DMS79 treated with DMSO at 0.1 percent for 48 hours (cell line): ENCODE measurements around the gene KIF15.

Experiments
- DNase-seq: peaks from one replicate; lab custom pipeline; 2025; lab: John Stamatoyannopoulos, UW

KIF15 gene

DNA sequence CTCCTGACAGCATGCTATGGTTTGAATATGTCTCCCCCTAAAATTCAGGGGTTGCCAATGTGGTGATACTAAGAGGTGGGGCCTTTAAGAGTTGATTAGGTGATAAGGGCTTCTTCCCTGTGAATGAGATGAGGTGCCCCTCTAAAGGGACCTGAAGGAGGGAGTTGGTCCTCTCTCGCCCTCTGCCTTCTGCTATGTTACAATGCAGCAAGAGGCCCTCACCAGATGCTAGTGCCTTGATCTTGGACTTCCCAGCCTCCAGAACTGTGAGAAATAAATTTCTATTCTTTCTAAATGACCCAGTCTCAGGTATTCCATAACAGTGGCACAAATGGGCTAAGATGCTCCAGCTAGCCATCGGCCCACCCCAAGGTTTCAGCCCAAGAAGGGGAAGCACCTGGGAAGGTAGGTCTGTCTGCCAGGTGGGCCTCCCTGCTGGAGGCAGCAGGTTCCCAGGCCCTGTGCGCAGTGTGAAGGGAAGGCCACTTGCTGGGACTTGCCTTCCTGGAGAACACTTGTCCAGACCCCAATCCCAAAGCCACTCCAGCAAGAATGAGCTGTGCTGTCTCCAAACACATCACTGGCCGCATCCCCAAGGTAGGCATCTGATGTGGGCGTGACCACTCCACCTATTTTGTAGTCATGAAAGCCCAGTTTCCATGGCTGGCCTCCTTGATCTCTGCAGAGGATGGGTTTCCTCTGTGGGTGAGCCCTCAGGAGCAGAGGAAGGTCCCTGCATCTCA, 121.8 kb downstream of the KIF15 start:
- no peak for DNase-seq

DNA sequence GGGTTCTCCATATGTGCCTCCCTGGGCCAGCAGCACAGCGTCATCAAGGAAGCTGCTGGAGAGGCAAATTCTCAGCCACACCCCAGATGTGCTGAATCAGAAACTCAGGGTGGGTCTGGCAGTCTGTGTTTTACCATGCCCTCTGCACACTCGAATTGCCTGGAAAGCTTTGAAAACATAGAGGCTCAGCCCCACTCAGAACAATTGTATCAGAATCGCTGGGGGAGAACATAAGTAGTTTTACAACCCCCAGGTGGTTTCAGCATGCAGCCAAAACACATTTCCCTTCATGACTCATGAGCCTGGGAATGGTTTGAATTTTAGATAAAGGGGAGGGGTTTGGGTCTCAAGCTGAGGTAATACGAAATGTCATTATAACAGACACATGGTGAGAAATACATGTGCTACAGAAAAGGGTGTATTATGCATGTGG, 122.4 kb downstream of the KIF15 start:
- peak; percentile 36 for DNase-seq

DNA sequence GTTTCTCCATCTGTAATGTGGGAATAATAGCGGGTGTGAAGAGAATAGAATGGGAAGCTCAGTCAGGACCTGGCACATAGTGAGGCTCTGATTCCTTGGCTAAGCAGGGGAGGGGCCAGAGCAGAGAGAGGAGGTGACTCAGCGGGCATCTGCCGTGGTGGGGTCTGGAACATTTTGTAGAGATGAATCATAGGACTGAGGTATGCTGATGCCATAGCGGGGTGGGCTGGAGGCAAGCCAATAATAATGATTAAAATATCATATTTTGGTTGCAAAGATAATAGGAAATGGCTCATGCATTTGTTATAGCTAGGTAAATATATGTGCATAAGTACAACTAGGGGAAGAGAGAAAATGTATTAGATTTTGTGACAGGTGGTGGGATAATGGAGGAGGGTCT, 124.0 kb downstream of the KIF15 start:
- no peak for DNase-seq

DNA sequence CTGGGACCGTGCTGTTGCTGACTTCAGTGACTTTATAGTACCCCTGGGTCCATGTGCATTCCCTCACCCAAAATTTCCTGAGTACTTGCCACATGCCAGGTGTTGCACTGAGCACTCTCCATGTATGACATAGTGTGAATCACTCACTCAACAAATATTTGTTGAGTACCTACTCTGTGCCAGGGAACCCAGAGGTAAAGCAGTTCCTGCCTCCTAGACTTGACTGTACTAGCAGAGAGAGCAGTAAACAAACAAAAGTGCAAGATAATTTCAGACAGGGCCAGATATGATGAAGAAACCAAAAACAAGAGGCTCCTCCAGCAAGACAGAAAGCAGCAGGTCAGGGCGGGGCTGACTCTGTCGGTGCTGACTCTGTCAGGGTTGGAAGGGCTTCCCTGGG, 125.0 kb downstream of the KIF15 start:
- DNase-seq: no peak

DNA sequence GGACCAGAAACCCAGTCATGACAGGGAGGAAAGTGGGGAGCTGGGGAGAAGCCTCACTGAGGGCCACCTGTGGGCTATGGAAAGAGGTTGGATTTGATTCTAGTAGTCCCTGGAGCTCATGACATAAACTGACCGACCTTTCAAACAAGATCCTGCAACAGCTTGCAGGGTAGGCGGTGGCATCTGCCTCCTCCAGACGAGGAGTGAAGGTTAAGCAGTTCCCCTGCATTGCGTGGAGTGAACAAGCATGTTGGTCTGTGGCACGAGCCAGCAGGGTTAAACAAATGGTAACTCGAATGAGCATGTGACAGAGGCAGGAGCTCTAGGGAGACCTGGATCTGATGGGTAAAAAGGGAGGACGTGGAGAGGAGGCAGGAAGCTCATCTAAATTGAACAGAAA, 125.5 kb downstream of the KIF15 start:
- no peak for DNase-seq

DNA sequence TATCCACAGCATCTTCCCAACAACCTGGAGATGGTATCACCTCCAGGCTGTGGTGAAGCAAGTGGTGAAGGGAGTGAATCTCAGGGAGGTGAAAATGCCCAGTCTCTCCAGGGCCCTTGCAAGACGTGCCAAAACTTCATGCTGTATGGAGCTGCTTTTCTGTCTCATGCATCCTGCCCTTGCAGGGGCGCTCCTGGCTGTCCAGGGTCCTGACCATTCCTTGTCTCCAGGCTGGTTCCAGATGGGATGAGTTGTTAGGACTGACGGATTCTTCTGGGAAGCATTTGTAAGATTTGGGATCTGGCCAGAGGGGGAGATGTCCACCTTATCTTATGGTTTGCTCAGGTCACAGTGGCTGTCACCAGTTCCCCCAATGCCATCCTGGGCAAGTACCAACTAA, 128.7 kb downstream of the KIF15 start:
- DNase-seq: no peak

DNA sequence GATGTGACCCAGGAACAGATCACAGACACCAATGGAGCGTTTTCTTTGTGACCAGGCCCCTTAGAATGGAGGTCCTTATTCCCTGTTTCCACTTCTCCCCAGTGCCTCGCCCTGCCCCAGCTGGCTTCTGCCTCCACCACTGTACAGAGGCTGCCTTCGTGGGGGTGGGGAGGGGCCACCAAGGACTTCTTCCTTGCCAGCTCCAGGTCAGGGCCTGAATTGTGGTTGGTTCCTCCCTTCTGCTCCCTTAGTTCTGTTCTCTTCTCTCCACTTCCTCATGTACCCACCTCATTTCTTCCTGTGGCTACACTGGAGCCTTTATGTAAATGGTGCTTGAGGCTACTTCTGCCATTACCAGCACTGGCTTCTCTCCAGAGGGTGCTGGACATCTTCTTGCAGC, 129.3 kb downstream of the KIF15 start:
- no peak for DNase-seq

DNA sequence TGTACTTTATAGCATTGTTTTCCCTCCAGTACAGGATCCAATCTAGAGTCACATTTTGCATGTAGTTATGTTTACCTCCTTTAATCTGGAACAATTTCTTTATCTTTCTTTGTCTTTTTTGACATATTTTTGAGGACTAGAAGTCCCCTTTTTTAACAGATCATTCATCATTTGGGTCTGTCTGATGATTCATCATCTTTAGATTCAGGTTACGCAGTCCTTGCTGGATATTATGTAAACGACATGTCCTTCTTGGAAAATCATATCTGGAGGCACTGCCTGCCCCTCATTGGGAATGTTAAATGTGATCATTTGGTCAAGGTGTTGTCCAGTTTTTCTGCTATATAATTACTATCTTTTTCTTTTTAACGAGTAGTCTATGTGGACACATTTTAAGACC, 131.1 kb downstream of the KIF15 start:
- no peak for DNase-seq

DNA sequence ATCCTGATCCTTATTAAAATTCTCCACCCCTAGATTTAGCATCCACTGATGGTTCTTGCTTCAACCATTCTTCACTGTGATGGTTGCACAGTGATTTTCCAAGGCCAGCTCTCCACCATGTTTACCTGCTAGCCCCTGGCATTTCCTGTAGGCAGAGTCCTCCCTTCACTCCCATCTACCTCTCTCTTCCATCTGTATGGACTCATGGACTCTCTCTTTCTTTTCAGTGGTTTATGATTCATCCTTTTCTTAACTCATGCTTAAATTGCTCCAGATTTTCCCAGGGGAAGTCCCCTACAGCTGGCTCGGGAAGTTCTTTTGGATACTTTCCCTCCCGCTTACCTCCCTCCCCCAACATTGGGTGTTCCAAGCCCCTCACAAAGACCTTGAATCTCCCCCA, 131.5 kb downstream of the KIF15 start:
- DNase-seq: no peak

DNA sequence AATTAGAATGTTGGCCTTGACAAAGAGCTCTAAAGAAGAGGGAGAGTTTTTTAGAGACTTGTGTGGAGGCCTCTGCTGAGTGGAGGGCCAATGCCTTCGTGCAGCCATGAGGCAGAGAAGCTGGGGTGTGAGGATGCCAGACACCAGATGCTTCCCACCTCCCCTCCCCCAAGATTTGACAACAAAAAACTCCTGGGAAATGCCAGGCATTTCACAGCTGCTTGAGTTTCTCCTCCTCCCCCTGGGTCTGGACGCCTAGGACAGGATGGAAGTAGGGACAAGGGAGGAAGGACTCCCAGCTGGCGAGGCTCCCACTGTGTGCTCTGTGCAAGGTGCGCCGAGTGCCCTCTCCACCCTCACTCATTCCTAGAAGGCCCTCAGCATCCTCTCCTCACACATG, 132.9 kb downstream of the KIF15 start:
- DNase-seq: no peak

DNA sequence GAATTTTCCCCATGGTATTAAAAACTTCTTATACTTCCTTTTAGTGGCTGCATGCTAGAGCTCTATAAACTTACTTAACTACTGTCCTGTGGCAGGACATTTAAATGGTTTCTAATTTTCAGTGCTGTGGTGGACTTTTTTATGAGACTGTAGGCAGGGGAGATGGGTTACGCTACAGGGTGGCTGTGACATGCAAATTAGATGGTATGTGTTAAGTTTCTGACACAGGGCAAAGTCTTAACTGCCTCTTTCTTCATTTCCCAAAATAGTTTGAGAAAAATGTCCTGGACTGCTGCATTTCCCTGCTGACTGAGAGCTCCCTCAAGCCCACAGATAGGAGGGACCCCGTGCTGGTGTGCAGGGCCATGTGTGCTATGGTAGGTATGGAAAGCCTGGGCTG, 134.8 kb downstream of the KIF15 start:
- DNase-seq: no peak

DNA sequence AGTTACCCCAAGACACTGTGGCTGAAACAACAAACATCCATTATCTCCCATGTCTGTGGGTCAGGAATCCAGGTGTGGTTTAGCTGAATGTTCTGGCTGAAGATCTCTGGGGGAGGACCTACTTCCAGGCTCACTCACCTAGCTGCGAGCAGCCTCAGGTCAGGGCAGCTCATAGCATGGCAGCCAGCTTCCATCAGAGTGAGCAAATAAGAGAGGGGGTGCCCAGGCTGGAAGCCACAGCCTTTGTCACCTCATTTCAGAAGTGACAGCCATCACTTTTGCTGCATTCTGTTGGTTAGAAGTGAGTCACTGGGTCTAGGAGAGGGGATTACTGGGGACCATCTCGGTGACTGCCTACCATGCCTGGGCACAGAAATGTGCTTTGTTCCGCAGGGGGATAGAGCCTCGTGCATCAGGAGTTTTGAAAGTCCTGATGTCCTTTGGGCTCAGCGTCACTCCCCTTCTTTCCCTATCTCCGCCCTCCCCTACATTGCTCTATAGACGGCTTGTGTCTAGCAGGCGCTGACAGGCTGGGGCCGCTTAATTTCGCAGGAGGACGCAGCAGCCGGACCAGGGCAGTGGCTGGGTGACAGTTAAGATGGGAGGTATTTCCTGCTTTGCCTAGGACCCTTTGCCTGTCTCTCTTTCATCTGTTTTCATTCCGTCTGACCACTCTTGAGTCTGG, 138.2 kb downstream of the KIF15 start:
- DNase-seq: no peak

DNA sequence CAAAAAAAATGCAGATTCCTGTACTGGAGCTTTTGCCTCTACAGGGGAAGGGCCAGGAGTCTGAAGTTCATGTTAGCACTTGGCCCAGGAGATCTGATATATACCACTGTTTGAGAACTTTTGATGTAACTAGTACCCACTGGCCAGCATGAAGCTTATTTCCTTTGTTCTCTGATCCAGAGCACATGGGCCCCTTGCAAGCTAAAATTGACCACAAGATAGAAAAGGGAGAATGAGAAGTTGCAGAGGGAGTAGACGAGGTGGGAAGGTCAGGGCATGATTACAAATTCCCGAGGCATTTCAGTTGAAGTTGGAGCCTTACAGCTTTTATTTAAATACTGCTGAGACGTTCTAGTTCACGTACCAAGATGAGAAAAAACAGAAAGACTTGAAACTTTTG, 141.0 kb downstream of the KIF15 start:
- DNase-seq: no peak
